Activated CD4-positive, alpha-beta memory T cell treated with anti-CD3 and anti-CD28 coated beads for 36 hours (primary cell): ENCODE results near the gene RNF6. TPM values are rescaled to one million over a fixed set of nuclear protein-coding genes. Genes with fewer than 3 reads are reported as not detected.
A peak's percentile ranks its signal among the peaks of the same experiment; 100 is the strongest.

Experiments
- CTCF ChIA-PET: fragments of 350-600 bp; sonication (Branson Sonifier 250); formaldehyde crosslinking; loops from one replicate; lab custom pipeline; 2021; ENCODE audit warnings: antibody characterized with exemption, inconsistent platforms; lab: Charles Lee
- POLR2A ChIA-PET: fragments of 350-600 bp; sonication (Branson Sonifier 250); formaldehyde crosslinking; loops from one replicate; lab custom pipeline; 2021; ENCODE audit warnings: antibody characterized with exemption; lab: Charles Lee
- DNase-seq: peaks from one replicate; pipeline ENCODE4 v3.0.0-alpha.2; 2020
- H3K27ac Mint-ChIP-seq: one replicate; pipeline ENCODE4 v1.8.0; 2021; ENCODE audit warnings: mixed read lengths
- H3K27me3 Mint-ChIP-seq: one replicate; pipeline ENCODE4 v1.8.0; 2021; ENCODE audit warnings: mixed read lengths
- H3K36me3 Mint-ChIP-seq: one replicate; pipeline ENCODE4 v1.8.0; 2021; ENCODE audit warnings: mixed read lengths
- H3K4me1 Mint-ChIP-seq: one replicate; pipeline ENCODE4 v1.8.0; 2021; ENCODE audit warnings: low read depth, mixed read lengths
- H3K4me3 Mint-ChIP-seq: one replicate; pipeline ENCODE4 v1.8.0; 2021; ENCODE audit warnings: mild to moderate bottlenecking, mixed read lengths
- H3K9me3 Mint-ChIP-seq: one replicate; pipeline ENCODE4 v1.8.0; 2021; ENCODE audit warnings: mixed read lengths
- intact Hi-C: fragments of 100-400 bp; cut with micrococcal nuclease; formaldehyde crosslinking; loops from one replicate; pipeline ENCODE4 v1.15.1; 2023
- total RNA-seq, 2 experiments: library from RNA; stranded (reverse); gene quantifications; one replicate each; pipeline ENCODE4 v1.2.3, GENCODE V29; 2021

The RNF6 gene
- total RNA-seq, 2 experiments from 2014 or later = 40.7 to 45.0 TPM

DNA sequence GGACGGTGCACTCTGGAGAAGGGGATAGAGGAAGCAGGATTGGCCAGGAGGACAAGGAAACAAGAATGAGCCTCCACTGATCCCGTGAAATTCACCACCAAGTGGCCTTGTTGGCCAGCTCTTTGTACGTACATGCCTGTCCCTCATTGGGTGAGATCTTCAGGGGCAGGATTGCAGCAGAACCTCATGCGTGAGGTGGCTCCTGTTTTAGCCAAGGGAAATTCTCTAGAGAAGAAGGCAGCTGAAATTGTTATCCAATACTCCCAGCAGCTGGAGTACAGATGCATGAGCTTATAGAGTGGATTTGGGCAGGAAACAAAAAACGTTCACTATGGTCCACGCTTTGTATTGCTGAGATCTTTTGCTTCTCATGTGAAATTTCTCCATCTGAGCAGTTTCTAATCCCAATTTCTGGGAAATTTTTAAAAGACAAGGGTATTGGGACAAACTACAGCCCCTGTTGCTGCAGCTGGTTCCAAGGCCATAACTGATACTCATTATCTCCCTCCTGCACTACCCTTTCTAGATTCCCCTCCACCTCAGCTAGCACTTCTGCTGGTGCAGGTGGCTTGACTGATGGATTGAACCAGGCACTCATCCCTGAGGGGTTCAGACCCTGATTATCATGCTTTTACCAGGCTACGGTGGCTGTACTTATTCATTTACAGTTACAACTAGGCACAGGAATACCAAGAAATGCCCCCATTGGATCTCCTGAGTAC is 3.9 kb upstream of the RNF6 start:
- Mint-ChIP-seq H3K27ac (no peak overlapping the region), H3K4me3 (no peak overlapping the region), H3K4me1 (peaks cover 15% of the 10 kb centered on the region), H3K36me3 (peaks cover 5% of the 10 kb centered on the region), H3K9me3 (no peaks in the 10 kb centered on the region), H3K27me3 (peaks cover 2% of the 10 kb centered on the region)
- ChIA-PET POLR2A (no interaction called here), CTCF (interaction anchor here (2.4 kb wide), 1 partner anchor 41 kb away, joined by 7 read pairs; no protein-coding TSS in a partner anchor)
- no peak for DNase-seq
- intact Hi-C loops = no loop called here

DNA sequence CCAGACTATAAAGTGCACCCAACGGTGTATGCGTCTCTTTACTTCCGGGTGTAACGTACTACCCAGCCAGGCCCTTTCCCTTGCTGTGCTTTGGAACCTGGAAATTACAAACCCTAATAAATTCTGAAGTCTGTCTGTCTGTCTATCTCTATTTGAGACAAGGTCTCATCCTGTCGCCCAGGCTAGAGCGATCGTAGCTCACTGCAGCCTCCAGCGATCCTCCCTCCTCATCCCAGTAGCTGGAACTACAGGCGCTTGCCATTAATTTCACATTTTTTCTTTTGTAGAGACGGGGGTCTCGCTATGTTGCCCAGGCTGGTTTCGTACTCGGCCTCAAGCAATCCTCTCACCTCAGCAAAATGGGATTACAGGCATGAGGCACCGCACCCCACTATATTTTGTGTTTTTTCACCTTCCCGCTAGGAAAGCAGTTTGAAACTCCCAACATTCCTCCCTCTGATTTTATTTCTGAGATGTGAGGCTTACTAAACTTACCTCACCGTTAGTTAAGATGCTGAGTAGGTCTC is 469 bp upstream of the RNF6 start:
- H3K27me3 Mint-ChIP-seq = no peaks in the 10 kb centered on the region
- DNase-seq = no peak
- H3K4me3 Mint-ChIP-seq = peak overlapping the region; percentile 94
- no peaks in the 10 kb centered on the region for H3K9me3 Mint-ChIP-seq
- CTCF ChIA-PET = interaction anchor here (1.1 to 9.3 kb wide), 3 partner anchors 33 to 476 kb away, joined by 3 to 73 read pairs (median 5); no protein-coding TSS in a partner anchor
- H3K27ac Mint-ChIP-seq = peak overlapping the region; percentile 100
- H3K4me1 Mint-ChIP-seq = peaks cover 30% of the 10 kb centered on the region
- POLR2A ChIA-PET = interaction anchor here (1.3 to 2.1 kb wide), 3 partner anchors 31 to 37 kb away, joined by 4 to 11 read pairs (median 7); partner anchors contain the start of gene CDK8
- peaks cover 20% of the 10 kb centered on the region for H3K36me3 Mint-ChIP-seq
- intact Hi-C loops = no loop called here

DNA sequence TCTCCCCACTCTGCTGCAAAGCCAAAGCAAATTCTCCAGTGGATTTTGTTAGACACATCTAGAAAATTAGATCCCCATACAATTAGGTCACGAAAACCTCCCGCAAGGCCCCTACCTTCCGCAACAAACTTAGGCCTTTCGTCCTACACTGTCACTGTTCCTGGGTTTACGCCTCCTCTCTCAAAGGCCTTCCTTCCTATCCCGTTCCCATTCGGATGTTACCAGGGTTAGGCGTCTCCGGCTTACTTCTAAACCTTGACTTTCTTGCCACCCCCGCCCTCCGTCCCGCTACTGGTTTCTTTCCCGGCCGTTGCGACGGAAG is 754 bp downstream of the RNF6 start:
- Mint-ChIP-seq H3K4me3 (peak overlapping the region; percentile 94), H3K4me1 (peaks cover 32% of the 10 kb centered on the region), H3K27ac (peak overlapping the region; percentile 100), H3K9me3 (no peaks in the 10 kb centered on the region), H3K36me3 (peaks cover 27% of the 10 kb centered on the region), H3K27me3 (no peaks in the 10 kb centered on the region)
- DNase-seq = no peak
- intact Hi-C loops = loop anchor here (1.0 kb wide), 2 partner anchors 32 to 35 kb away; no protein-coding TSS in a partner anchor
- ChIA-PET CTCF (interaction anchor here (0.6 to 9.3 kb wide), 4 partner anchors 34 to 1567 kb away, joined by 3 to 73 read pairs (median 5); no protein-coding TSS in a partner anchor), POLR2A (interaction anchor here (0.8 to 2.1 kb wide), 2 partner anchors 32 to 35 kb away, joined by 3 to 7 read pairs; partner anchors contain the start of gene CDK8)

DNA sequence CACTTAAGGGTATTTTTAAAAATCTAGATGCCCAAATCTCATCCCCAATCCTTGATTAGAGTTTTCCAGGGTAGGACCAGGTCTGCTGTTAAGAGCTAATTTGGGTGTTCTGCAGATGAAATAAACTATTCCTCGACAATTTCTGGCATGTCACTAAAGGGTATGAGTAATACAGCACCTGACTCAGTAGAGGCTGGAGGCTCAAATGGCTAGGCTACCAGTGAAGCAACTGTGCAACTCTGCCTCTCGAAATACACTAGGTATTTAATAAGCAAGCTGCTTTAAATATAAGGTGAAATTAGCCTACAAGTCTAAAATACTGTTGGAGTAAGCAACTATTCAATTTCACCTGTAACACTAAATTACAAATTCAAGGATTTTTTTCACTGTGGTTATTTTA is 1.5 kb downstream of the RNF6 start:
- Mint-ChIP-seq H3K4me3 (peak overlapping the region; percentile 94), H3K9me3 (no peaks in the 10 kb centered on the region), H3K36me3 (peaks cover 29% of the 10 kb centered on the region), H3K4me1 (peaks cover 32% of the 10 kb centered on the region), H3K27ac (peak overlapping the region; percentile 13), H3K27me3 (no peaks in the 10 kb centered on the region)
- DNase-seq = no peak
- ChIA-PET POLR2A (interaction anchor here (0.8 to 1.2 kb wide), 3 partner anchors 19 to 35 kb away, joined by 3 read pairs; no protein-coding TSS in a partner anchor), CTCF (interaction anchor here (1.5 to 9.3 kb wide), 3 partner anchors 35 to 478 kb away, joined by 3 to 73 read pairs (median 5); no protein-coding TSS in a partner anchor)
- intact Hi-C loops = no loop called here

DNA sequence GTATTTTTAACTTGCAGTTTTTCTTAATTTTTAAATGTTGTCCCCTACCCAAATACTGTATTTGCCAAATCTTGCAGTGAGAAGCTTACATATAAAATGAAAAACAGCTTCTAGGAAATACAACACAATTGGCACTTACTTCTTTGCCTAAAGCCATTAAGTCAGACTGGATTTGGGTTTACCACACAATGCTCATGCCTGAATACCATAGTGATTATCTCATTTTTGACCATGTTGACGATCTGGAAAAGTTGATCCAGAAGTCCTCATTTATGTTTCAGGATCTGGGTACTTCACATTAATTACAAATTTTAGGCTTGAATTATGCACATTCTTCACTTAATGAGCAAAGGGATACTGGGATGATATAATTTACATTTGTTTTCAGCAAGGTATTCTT is 2.4 kb downstream of the RNF6 start:
- CTCF ChIA-PET = interaction anchor here (1.5 to 9.3 kb wide), 3 partner anchors 34 to 479 kb away, joined by 3 to 73 read pairs (median 5); no protein-coding TSS in a partner anchor
- DNase-seq = no peak
- Mint-ChIP-seq H3K4me3 (peak overlapping the region; percentile 94), H3K9me3 (no peaks in the 10 kb centered on the region), H3K27ac (no peak overlapping the region), H3K4me1 (peaks cover 32% of the 10 kb centered on the region), H3K36me3 (peaks cover 36% of the 10 kb centered on the region), H3K27me3 (no peaks in the 10 kb centered on the region)
- POLR2A ChIA-PET = no interaction called here
- intact Hi-C loops = no loop called here

DNA sequence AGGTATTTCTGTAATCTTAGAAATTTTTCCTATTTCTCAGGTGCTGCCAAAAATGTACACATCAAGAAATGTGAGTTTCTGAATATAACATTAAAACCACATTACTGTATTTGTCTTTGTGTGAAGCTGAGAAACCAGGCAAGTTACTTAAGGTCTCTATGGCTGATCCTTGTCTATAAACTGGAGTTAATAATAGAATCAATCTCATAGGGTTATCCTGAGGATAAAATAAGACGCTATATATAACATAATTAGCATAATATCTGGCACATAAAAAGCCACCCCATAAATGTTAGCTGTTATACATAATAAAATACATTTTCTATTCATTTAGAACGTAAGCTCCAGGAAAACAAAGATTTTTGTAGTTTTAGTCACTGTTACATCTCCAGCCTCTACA is 6.1 kb downstream of the RNF6 start:
- Mint-ChIP-seq H3K4me1 (peaks cover 33% of the 10 kb centered on the region), H3K9me3 (no peaks in the 10 kb centered on the region), H3K27me3 (no peaks in the 10 kb centered on the region), H3K27ac (no peak overlapping the region), H3K36me3 (peaks cover 50% of the 10 kb centered on the region), H3K4me3 (no peak overlapping the region)
- POLR2A ChIA-PET = no interaction called here
- intact Hi-C loops = no loop called here
- CTCF ChIA-PET = interaction anchor here (9.3 kb wide), 1 partner anchor 31 kb away, joined by 73 read pairs; no protein-coding TSS in a partner anchor
- no peak for DNase-seq

- POLR2A ChIA-PET = interaction anchor here (1.0 kb wide), 1 partner anchor 27 kb away, joined by 3 read pairs; no protein-coding TSS in a partner anchor
- CTCF ChIA-PET = interaction anchor here (1.8 kb wide), 1 partner anchor 28 kb away, joined by 7 read pairs; no protein-coding TSS in a partner anchor
- H3K4me1 Mint-ChIP-seq = peaks cover 18% of the 10 kb centered on the region
- intact Hi-C loops = no loop called here
- H3K4me3 Mint-ChIP-seq = no peak overlapping the region
- DNase-seq = no peak
- H3K27ac Mint-ChIP-seq = no peak overlapping the region
- H3K36me3 Mint-ChIP-seq = peaks cover 47% of the 10 kb centered on the region
- no peaks in the 10 kb centered on the region for H3K9me3 Mint-ChIP-seq
- no peaks in the 10 kb centered on the region for H3K27me3 Mint-ChIP-seq
Observed at GRCh38 chr13:26213982-26214381, 8.1 kb downstream of the RNF6 start.

DNA sequence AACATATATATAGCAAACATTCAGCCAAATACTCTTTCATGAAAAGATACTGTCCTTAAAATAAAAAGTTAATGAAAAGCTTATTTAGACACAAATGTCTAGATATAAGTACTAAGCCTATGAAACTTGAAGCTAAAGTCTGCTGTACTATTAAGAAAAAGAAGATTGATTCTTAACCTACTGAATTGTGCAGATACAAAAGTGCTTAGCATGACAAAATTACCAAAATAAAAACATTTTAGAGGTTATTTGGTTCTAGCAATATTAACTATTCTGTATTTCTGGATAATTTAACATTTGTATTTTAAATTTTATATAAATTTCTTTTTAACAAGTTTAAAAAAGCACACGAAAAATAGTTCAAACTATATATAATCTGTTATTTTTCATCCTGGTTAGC is 8.8 kb downstream of the RNF6 start:
- H3K4me1 Mint-ChIP-seq = peaks cover 18% of the 10 kb centered on the region
- no peaks in the 10 kb centered on the region for H3K9me3 Mint-ChIP-seq
- no peak overlapping the region for H3K4me3 Mint-ChIP-seq
- DNase-seq = no peak
- no peaks in the 10 kb centered on the region for H3K27me3 Mint-ChIP-seq
- CTCF ChIA-PET = interaction anchor here (1.8 kb wide), 1 partner anchor 28 kb away, joined by 7 read pairs; no protein-coding TSS in a partner anchor
- peaks cover 46% of the 10 kb centered on the region for H3K36me3 Mint-ChIP-seq
- POLR2A ChIA-PET = interaction anchor here (1.0 kb wide), 1 partner anchor 26 kb away, joined by 3 read pairs; no protein-coding TSS in a partner anchor
- intact Hi-C loops = no loop called here
- H3K27ac Mint-ChIP-seq = no peak overlapping the region

DNA sequence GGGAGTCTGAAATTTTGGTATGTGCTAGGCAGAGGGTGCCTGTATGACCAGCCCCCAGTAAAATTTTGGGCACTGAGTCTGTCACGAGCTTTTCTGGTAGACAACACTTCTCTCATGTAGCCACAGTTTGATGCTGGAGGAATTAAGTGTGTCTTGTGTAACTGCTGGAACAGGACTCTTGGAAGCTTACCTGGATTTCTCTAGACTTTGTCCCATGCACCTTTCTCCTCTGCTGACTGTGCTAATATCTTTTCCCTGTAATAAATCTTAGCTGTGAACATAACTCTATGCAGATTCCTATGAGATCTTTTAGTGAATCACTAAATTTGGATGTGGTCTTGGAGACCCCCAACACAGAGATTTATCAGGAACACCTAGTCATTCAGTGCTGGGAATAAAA is 13.8 kb downstream of the RNF6 start:
- H3K9me3 Mint-ChIP-seq = no peaks in the 10 kb centered on the region
- no peak overlapping the region for H3K4me3 Mint-ChIP-seq
- intact Hi-C loops = no loop called here
- H3K27me3 Mint-ChIP-seq = no peaks in the 10 kb centered on the region
- H3K36me3 Mint-ChIP-seq = peaks cover 30% of the 10 kb centered on the region
- ChIA-PET CTCF (no interaction called here), POLR2A (no interaction called here)
- no peak overlapping the region for H3K27ac Mint-ChIP-seq
- peaks cover 6% of the 10 kb centered on the region for H3K4me1 Mint-ChIP-seq
- no peak for DNase-seq

DNA sequence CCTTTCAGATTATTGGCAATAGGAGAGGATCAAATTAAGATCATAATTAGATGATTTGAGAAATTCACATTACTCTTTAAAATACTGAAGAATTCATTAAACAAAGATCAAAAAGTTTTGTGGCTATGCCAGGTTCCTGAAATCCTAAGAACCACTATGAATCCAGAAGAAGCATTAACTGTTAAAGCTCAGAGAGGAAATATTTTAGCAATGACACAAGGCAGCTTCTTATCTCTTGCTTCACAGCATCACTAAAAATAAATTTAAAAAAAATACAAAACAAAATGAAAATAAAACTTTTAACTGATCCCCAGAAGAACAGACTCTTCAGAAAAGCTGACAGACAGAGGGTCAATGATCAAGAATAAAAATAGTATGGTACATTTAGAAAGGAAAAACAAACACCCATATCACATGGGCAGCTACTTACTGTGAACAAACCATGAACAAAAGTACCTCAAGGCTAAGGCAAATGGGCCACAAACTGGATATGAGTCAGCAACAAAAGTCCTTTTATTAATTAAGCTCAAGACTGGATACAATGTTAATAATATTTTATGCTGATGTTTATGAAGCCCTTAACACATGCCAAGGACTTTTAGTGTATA is 19.6 kb downstream of the RNF6 start:
- H3K27me3 Mint-ChIP-seq = no peaks in the 10 kb centered on the region
- H3K4me3 Mint-ChIP-seq = no peak overlapping the region
- CTCF ChIA-PET = interaction anchor here (1.1 kb wide), 1 partner anchor 18 kb away, joined by 3 read pairs; no protein-coding TSS in a partner anchor
- H3K27ac Mint-ChIP-seq = no peak overlapping the region
- POLR2A ChIA-PET = interaction anchor here (0.8 kb wide), 1 partner anchor 18 kb away, joined by 3 read pairs; no protein-coding TSS in a partner anchor
- no peaks in the 10 kb centered on the region for H3K9me3 Mint-ChIP-seq
- H3K4me1 Mint-ChIP-seq = no peaks in the 10 kb centered on the region
- H3K36me3 Mint-ChIP-seq = peaks cover 26% of the 10 kb centered on the region
- intact Hi-C loops = no loop called here
- no peak for DNase-seq

DNA sequence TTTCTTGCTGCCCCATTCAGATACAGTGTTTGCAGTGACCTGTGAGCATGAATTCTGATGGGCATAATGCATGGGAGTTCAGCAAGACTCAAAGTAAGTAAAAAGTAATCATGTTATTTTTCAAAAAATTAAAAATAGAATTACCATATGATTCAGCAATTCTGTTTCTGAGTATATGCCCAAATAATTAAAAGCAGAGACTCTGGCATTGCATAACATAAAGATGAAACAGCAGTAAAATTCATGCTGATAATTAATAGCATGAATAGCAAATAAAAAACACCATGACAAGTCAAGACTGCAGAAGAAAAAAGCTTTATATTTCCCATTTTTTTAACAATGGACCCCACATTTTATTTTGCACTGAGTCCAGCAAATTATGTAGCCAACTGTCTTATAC is 21.3 kb downstream of the RNF6 start:
- Mint-ChIP-seq H3K4me3 (no peak overlapping the region), H3K36me3 (peaks cover 34% of the 10 kb centered on the region), H3K27me3 (no peaks in the 10 kb centered on the region), H3K4me1 (no peaks in the 10 kb centered on the region), H3K27ac (no peak overlapping the region), H3K9me3 (peaks cover 8% of the 10 kb centered on the region)
- no peak for DNase-seq
- ChIA-PET CTCF (interaction anchor here (1.3 kb wide), 1 partner anchor 14 kb away, joined by 7 read pairs; no protein-coding TSS in a partner anchor), POLR2A (no interaction called here)
- intact Hi-C loops = no loop called here
